Mucosa of descending colon (tissue), 3 donors: ENCODE data around the gene GABRA5. TPM values are rescaled to one million over a fixed set of nuclear protein-coding genes. Genes with fewer than 3 reads are reported as not detected.
"Not testable (repeated sequence)": the region's sequence is repeated elsewhere in the genome, so short reads cannot be mapped to it uniquely, and the experiment has no call there.

Experiments
- ATAC-seq: fragments of 200-7000 bp; cut with Tn5 transposase; one replicate; pipeline ENCODE4 v1.9.1; 2020; ENCODE audit warnings: mild to moderate bottlenecking, moderate library complexity
- DNase-seq, 3 donors: peaks; one replicate each; pipeline ENCODE4 v3.0.0-alpha.2; 2020
- H3K36me3 ChIP-seq: fragments of 200-600 bp; one replicate; pipeline ENCODE4 v1.8.0; 2021; ENCODE audit warnings: low read depth, mild to moderate bottlenecking
- H3K4me1 ChIP-seq: fragments of 200-600 bp; one replicate; pipeline ENCODE4 v1.8.0; 2021; ENCODE audit warnings: low read depth, mild to moderate bottlenecking
- H3K4me3 ChIP-seq: fragments of 200-600 bp; one replicate; pipeline ENCODE4 v1.8.0; 2021; ENCODE audit warnings: mild to moderate bottlenecking
- H3K9me3 ChIP-seq: fragments of 200-600 bp; one replicate; pipeline ENCODE4 v1.8.0; 2021; ENCODE audit warnings: mild to moderate bottlenecking
- CTCF ChIP-seq: fragments of 200-600 bp; IDR thresholded peaks from one replicate; pipeline ENCODE4 v1.8.0; 2022; ENCODE audit warnings: antibody characterized with exemption, mild to moderate bottlenecking
- intact Hi-C, 2 donors: fragments of 100-400 bp; cut with DNase I in 1 of 2; cut with micrococcal nuclease in 1 of 2; formaldehyde crosslinking; loops; one replicate each; pipeline versions ENCODE4 v1.11.0 to v1.11.1; 2022; cut with DNase I, micrococcal nuclease
- total RNA-seq, 3 donors: library from RNA; stranded (reverse); fragmentation: NEBNext Ultra II Directional in 2 of 3; extraction: Animal tissue kit (Norgen Biotek cat#: 25700) in 2 of 3; gene quantifications; one replicate each; pipeline versions ENCODE4 v1.2.1 to v1.2.4, GENCODE V29; 2021 to 2023
- donor health status: DM: no; HTN: no; CAD: no; lungs with moderate emphysema.
- donor health status: DM: no; HTN: no; CAD: no.
- donor health status: DM: no; HTN: yes; CAD: no.

GABRA5 gene
- total RNA-seq, 3 donors from 2014 or later: not detected

GRCh38 chr15:26892182-26892518, 25.3 kb downstream of the GABRA5 start:
- Histone ChIP-seq H3K4me3 (no peak overlapping the region), H3K9me3 (no peaks in the 10 kb centered on the region), H3K4me1 (no peaks in the 10 kb centered on the region), H3K36me3 (no peaks in the 10 kb centered on the region)
- DNase-seq (no peak), ATAC-seq (no peak)
- intact Hi-C loops: no loop called here
- TF ChIP-seq CTCF: no peak

- ATAC-seq (no peak), DNase-seq (no peak)
- no peak for TF ChIP-seq CTCF
- Histone ChIP-seq H3K4me1 (no peaks in the 10 kb centered on the region), H3K9me3 (no peaks in the 10 kb centered on the region), H3K36me3 (no peaks in the 10 kb centered on the region), H3K4me3 (no peak overlapping the region)
- intact Hi-C loops: no loop called here
These were observed 25.8 kb downstream of the GABRA5 start for GRCh38 chr15:26892678-26893077.

- Histone ChIP-seq H3K9me3 (peaks cover 2% of the 10 kb centered on the region), H3K4me1 (no peaks in the 10 kb centered on the region), H3K36me3 (no peaks in the 10 kb centered on the region), H3K4me3 (no peak overlapping the region)
- no peak for TF ChIP-seq CTCF
- intact Hi-C loops: no loop called here
- DNase-seq: no peak
- no peak for ATAC-seq
These were observed 26.6 kb downstream of the GABRA5 start for GRCh38 chr15:26893351-26894065.

GRCh38 chr15:26894181-26894580, 27.3 kb downstream of the GABRA5 start:
- ATAC-seq (no peak), DNase-seq (no peak)
- intact Hi-C loops: no loop called here
- H3K36me3 ChIP-seq: no peaks in the 10 kb centered on the region
- TF ChIP-seq CTCF: no peak
- no peak overlapping the region for H3K4me3 ChIP-seq
- peaks cover 4% of the 10 kb centered on the region for H3K9me3 ChIP-seq
- H3K4me1 ChIP-seq: no peaks in the 10 kb centered on the region

- ATAC-seq, H3K4me1 ChIP-seq, intact Hi-C loops, DNase-seq, H3K4me3 ChIP-seq, H3K36me3 ChIP-seq: not testable (repeated sequence)
- H3K9me3 ChIP-seq: peaks cover 15% of the 10 kb centered on the region
These were observed 28.5 kb downstream of the GABRA5 start for GRCh38 chr15:26895346-26895745.

- H3K9me3 ChIP-seq: peaks cover 39% of the 10 kb centered on the region
- no peaks in the 10 kb centered on the region for H3K4me1 ChIP-seq
- ATAC-seq (no peak), DNase-seq (no peak)
- H3K36me3 ChIP-seq: no peaks in the 10 kb centered on the region
- TF ChIP-seq CTCF: no peak
- H3K4me3 ChIP-seq: no peak overlapping the region
- intact Hi-C loops: no loop called here
These were observed 32.8 kb downstream of the GABRA5 start for GRCh38 chr15:26899658-26900057.
